ENCODE results near the gene ABCC3. TPM values are rescaled to one million over a fixed set of nuclear protein-coding genes. Genes with fewer than 3 reads are reported as not detected.

Gene ABCC3
- total RNA-seq, 1 donor from 2014 or later: 6.3 TPM

- DNase-seq (ENCODE audit: low read depth): no peak
- H3K4me3 ChIP-seq (ENCODE audit: low read depth, low read length): no peak overlapping the region
- no peak for TF ChIP-seq CTCF (conservative IDR thresholded peaks at IDR 0.05; ENCODE audit: low read depth, low read length)
Observed at GRCh38 chr17:50607522-50608175, 27.0 kb upstream of the ABCC3 start.

- TF ChIP-seq CTCF (conservative IDR thresholded peaks at IDR 0.05; ENCODE audit: low read depth, low read length): no peak
- DNase-seq (ENCODE audit: low read depth): no peak
Observed at GRCh38 chr17:50608700-50609379, 25.8 kb upstream of the ABCC3 start.

GRCh38 chr17:50609380-50610074, 25.2 kb upstream of the ABCC3 start:
- H3K4me3 ChIP-seq (ENCODE audit: low read depth, low read length): no peak overlapping the region
- no peak for TF ChIP-seq CTCF (conservative IDR thresholded peaks at IDR 0.05; ENCODE audit: low read depth, low read length)
- DNase-seq (ENCODE audit: low read depth): no peak

More at GRCh38 chr17:50608700-50609379, 25.8 kb upstream of the ABCC3 start:
- H3K4me3 ChIP-seq (ENCODE audit: low read depth, low read length): no peak overlapping the region

- TF ChIP-seq CTCF (conservative IDR thresholded peaks at IDR 0.05; ENCODE audit: low read depth, low read length): no peak
Observed at GRCh38 chr17:50611634-50612033, 23.0 kb upstream of the ABCC3 start.

GRCh38 chr17:50612281-50612680, 22.4 kb upstream of the ABCC3 start:
- H3K4me3 ChIP-seq (ENCODE audit: low read depth, low read length): no peak overlapping the region
- no peak for DNase-seq (ENCODE audit: low read depth)
- TF ChIP-seq CTCF (conservative IDR thresholded peaks at IDR 0.05; ENCODE audit: low read depth, low read length): no peak

More at GRCh38 chr17:50611634-50612033, 23.0 kb upstream of the ABCC3 start:
- DNase-seq (ENCODE audit: low read depth): no peak
- no peak overlapping the region for H3K4me3 ChIP-seq (ENCODE audit: low read depth, low read length)

GRCh38 chr17:50613007-50613992, 21.4 kb upstream of the ABCC3 start:
- DNase-seq (ENCODE audit: low read depth): no peak
- no peak for TF ChIP-seq CTCF (conservative IDR thresholded peaks at IDR 0.05; ENCODE audit: low read depth, low read length)
- H3K4me3 ChIP-seq (ENCODE audit: low read depth, low read length): no peak overlapping the region

Measured in epithelial cell of proximal tubule (primary cell).